ENCODE results near the gene DYNLT3.

DYNLT3 gene

Small RNA genes within 50 kb of the gene (small RNA-seq; reads per million reads assigned to genes)
- 0 to 0.09 reads per million in 2 experiments for gene RNU6-49P

All from SK-N-DZ (cell line).